NCI-H82 treated with DMSO at 0.1 percent for 48 hours (cell line): ENCODE measurements around the gene GRK5.
"Not testable (repeated sequence)": the region's sequence is repeated elsewhere in the genome, so short reads cannot be mapped to it uniquely, and the experiment has no call there.

Experiments used
- DNase-seq: peaks from one replicate; lab custom pipeline; 2025; ENCODE audit not compliant: unreplicated experiment; lab: John Stamatoyannopoulos, UW

The GRK5 gene

GRCh38 chr10:119450606-119451299 lies 243.4 kb downstream of the GRK5 start:
- DNase-seq: no peak

- DNase-seq: no peak
Observed at GRCh38 chr10:119451300-119451896, 244.0 kb downstream of the GRK5 start.

DNA sequence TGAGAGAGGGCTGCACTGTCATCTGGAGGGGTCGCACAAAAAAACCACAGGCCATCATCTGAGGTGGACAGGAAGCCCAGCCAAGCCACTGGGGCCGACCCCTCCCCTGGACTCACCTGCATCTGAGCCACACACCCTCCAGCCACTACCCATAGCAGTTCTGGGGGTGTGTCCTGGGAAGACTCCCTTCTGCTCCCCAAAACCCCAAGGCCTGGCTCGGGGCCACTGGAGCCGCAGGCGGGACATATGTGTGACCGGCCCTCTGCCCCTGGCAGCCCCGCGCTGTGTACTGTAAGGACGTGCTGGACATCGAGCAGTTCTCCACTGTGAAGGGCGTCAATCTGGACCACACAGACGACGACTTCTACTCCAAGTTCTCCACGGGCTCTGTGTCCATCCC lies 245.0 kb downstream of the GRK5 start:
- DNase-seq: no peak

GRCh38 chr10:119453313-119453712 lies 245.9 kb downstream of the GRK5 start:
- DNase-seq: no peak

GRCh38 chr10:119454316-119454715 lies 246.9 kb downstream of the GRK5 start:
- DNase-seq: no peak

DNA sequence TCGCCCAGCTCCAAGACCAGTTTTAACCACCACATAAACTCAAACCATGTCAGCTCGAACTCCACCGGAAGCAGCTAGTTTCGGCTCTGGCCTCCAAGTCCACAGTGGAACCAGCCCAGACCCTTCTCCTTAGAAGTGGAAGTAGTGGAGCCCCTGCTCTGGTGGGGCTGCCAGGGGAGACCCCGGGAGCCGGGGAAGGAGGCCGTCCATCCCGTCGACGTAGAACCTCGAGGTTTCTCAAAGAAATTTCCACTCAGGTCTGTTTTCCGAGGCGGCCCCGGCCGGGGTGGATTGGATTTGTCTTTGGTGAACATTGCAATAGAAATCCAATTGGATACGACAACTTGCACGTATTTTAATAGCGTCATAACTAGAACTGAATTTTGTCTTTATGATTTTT lies 247.6 kb downstream of the GRK5 start:
- no peak for DNase-seq

DNA sequence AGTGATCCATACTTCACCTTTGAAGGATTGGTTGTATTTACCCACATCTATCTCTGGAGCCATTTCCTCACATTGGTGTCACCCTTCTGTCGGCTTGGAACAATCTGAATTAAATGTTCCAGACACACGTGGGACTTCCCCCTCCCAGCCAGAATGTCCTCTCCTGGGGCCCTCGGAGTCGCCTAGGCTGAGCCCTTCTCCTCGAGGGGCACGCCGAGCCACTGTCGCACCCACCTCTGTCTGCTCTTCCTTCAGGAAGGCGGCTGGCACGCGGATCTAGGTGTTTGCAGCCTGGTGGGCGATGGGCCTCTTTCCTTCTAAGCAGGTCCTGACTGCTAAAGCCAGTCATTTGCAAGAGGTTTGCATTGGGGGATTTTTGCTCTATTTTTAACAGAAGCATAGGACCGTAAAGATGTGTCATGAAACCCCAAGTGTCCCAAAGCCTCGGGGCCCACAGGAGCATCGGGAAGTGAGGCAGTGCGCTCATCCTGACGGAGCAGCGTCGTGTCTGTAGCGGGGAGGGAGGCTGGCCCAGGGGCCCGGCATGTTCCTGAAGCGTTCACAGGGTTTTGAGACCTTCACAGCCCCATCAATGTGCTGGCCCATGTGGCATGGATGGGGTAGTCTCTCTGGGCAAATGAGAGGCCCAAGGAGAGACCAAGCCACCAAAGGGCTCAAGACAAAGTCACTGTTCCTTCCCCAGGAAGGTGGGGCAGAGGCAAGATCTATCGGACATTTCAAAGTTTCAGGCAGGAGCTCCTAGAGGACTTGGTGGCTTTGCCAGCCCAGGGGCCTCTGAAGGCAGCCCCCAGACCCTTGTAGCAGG lies 248.5 kb downstream of the GRK5 start:
- no peak for DNase-seq

DNA sequence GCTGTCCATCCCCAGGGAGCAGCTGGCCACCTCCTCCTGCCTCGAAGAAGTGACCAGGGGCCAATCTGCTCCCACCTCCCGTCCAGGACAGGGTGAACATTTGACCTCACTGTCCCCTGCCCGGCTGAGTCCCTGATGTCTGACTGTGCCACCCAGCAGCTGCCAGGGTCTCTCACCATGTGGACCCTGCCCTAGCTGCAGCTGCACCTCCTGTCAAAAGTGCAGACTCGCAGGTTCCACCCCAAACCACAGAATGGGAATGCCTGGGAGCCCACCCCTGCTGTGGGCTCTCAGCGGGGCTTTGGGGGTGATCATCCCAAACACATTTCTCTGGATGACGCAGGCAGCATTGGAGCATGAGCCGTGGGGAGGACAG lies 249.1 kb downstream of the GRK5 start:
- DNase-seq: no peak

GRCh38 chr10:119457966-119458766 lies 250.8 kb downstream of the GRK5 start:
- no peak for DNase-seq

DNA sequence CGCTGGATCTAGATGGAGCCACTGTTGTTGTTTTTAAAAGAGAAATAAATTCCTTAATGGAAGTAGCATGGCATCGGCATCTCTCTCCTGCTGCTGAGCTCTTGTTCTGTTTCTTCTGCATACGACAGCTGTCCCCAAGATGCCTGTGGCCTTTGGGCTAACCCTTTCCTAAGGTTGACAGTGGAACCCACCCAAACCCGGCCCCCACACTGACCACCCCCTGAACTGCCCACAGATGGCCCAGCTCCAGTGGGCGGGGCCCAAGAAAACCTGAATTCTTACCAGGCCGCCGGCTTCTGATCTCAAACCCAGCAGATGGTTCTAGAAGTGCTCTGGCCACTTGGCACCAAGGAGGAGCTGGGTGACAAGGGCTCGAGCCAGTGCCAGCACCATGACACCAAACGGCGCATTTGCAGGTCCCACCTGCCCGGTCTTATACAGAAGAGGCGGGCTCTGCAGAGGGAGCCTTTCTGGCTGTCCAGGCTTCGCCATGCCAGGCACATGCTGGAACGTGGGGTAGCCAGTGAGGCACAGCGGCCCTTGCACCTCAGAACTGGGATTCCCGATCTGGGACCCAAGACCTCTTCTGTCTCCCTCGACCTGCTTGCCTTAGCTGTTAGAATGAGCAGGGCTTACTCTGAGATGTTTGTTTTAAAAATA lies 252.4 kb downstream of the GRK5 start:
- no peak for DNase-seq

GRCh38 chr10:119460369-119461195 lies 253.2 kb downstream of the GRK5 start:
- DNase-seq: no peak

GRCh38 chr10:119461380-119461779 lies 254.0 kb downstream of the GRK5 start:
- DNase-seq: no peak

DNA sequence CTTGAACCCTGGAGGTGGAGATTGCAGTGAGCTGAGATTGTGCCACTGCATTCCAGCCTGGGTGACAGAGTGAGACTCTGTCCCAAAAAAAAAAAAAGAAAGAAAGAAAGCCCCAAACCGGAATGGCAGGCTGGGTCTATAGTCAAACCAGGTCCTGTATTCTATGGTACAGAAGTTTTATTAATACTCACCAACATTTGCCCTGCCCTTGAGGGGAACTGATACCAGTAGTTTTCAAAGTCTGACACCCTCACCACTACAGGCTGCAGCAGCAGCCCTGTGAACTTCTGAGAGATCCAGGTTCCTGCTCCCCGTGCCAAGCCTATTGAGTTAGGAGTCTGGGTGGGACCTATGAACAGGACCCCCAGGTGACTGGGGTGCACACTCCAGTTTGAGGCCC lies 254.6 kb downstream of the GRK5 start:
- no peak for DNase-seq

DNA sequence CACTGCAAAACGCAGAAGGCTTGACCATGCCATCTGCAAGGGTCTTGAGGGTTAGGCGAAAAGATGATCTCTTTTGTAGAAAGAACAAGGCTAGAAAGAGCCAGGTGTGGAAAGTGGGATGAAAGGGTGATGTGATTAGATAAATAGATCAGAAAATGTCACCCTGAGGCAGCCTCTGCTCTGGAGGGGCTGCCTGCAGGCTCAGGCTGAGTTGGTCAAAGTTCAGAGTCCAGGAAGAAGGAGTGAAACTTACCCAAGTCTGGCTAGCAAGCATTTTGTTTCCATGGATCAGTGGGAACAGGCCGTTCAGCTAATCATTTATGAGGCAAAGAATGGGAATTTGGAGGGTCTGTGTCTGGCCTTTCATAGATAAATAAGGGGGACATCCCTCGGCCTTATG lies 255.4 kb downstream of the GRK5 start:
- DNase-seq: no peak

- DNase-seq: not testable (repeated sequence)
Observed at GRCh38 chr10:119463195-119463594, 255.8 kb downstream of the GRK5 start.

DNA sequence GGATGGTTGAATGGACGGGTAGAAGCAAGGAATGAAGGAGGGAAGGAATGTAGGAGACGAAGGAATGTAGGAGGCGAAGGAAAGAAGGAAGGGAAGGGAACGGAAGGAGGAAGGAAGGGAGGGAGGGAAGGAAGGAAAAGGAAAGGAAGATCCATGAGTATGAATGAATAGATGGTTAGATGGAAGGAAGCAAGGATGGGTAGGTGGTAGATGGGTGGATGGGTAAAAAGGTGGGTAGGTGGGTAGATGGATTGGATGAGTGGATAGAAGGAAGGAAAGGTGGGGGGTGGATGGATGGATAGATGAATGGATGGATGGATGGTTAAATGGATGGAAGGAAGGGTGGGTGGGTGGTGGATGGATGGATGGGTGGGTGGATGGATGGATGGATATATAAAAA lies 257.7 kb downstream of the GRK5 start:
- DNase-seq: no peak

DNA sequence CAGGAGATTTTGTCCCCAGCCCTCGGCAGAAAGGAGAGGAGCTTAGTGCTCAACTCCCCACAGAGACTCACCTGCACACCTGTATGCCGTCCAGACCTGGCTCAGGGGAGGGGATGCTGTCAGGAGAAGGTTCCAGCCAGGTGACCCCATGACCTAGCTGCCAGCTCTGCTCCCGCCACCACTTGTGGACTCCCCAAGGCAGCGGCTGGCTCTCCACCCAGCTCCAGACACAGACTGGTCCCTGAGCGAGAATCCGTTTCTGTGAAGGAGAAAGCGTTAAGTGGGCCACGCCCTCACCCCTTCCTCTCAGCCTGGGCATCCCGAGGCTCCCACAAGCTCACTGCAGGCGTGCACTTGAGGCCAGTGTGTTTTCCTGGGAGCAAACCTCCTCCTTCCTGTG lies 258.7 kb downstream of the GRK5 start:
- no peak for DNase-seq

GRCh38 chr10:119466655-119467054 lies 259.3 kb downstream of the GRK5 start:
- no peak for DNase-seq

- DNase-seq: no peak
Observed at GRCh38 chr10:119468542-119469324, 261.4 kb downstream of the GRK5 start.
